Type B pancreatic cell (in vitro differentiated cells): ENCODE results near the gene CLEC18A. TPM values are rescaled to one million over a fixed set of nuclear protein-coding genes. Genes with fewer than 3 reads are reported as not detected.

Experiments used
- DNase-seq: peaks from one replicate; pipeline ENCODE4 v3.0.0; 2021; ENCODE audit warnings: mixed read lengths; ENCODE audit not compliant: unreplicated experiment; ENCODE audit errors: extremely low spot score
- H3K27ac Mint-ChIP-seq: 2 replicates; pipeline ENCODE4 v1.8.0; 2021; ENCODE audit warnings: mild to moderate bottlenecking, mixed read lengths
- H3K27me3 Mint-ChIP-seq: 2 replicates; pipeline ENCODE4 v1.8.0; 2021; ENCODE audit warnings: mixed read lengths
- H3K36me3 Mint-ChIP-seq: 2 replicates; pipeline ENCODE4 v1.8.0; 2021; ENCODE audit warnings: mixed read lengths
- H3K4me1 Mint-ChIP-seq: one replicate; pipeline ENCODE4 v1.8.0; 2021; ENCODE audit warnings: mixed read lengths; ENCODE audit not compliant: unreplicated experiment
- H3K4me3 Mint-ChIP-seq: 2 replicates; pipeline ENCODE4 v1.8.0; 2021; ENCODE audit warnings: mild to moderate bottlenecking, mixed read lengths
- H3K9me3 Mint-ChIP-seq: 2 replicates; pipeline ENCODE4 v1.8.0; 2021; ENCODE audit warnings: mixed read lengths
- total RNA-seq: library from RNA; stranded (reverse); gene quantifications from 2 replicates; pipeline ENCODE4 v1.2.1, GENCODE V29; 2021; ENCODE audit warnings: low replicate concordance
- TF ChIP-seq, protein P1 (sequence below): fragments of 200-600 bp; sonication (generic); conservative IDR thresholded peaks from 2 replicates; pipeline ENCODE4 v1.5.0; 2021; ENCODE audit warnings: antibody characterized with exemption, mild to moderate bottlenecking

Gene CLEC18A
- total RNA-seq, 1 donor from 2014 or later: 5.4 TPM

DNA sequence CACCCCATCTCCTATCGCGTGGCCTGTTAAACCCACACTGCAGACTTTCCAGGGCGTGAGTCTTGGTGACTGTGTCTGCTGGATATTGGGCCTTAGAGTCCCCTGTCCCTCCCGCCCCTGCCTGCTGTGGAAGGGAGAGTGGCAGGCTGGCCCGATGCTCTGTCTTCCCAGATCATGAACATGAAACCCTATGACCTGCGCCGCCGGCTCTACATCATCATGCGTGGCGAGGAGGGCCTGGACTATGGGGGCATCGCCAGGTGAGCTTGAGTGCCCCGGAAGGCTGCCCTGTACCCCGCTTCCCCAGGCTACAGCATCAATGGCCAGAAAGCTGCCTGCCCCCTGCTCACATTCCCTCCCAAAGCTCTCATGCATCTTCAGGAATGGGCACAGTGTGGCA lies 19.5 kb upstream of the CLEC18A start:
- H3K27me3 Mint-ChIP-seq: no peaks in the 10 kb centered on the region
- H3K36me3 Mint-ChIP-seq: peaks cover 8% of the 10 kb centered on the region
- H3K27ac Mint-ChIP-seq: no peak overlapping the region
- TF ChIP-seq, protein P1, sequence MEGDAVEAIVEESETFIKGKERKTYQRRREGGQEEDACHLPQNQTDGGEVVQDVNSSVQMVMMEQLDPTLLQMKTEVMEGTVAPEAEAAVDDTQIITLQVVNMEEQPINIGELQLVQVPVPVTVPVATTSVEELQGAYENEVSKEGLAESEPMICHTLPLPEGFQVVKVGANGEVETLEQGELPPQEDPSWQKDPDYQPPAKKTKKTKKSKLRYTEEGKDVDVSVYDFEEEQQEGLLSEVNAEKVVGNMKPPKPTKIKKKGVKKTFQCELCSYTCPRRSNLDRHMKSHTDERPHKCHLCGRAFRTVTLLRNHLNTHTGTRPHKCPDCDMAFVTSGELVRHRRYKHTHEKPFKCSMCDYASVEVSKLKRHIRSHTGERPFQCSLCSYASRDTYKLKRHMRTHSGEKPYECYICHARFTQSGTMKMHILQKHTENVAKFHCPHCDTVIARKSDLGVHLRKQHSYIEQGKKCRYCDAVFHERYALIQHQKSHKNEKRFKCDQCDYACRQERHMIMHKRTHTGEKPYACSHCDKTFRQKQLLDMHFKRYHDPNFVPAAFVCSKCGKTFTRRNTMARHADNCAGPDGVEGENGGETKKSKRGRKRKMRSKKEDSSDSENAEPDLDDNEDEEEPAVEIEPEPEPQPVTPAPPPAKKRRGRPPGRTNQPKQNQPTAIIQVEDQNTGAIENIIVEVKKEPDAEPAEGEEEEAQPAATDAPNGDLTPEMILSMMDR: no peak
- H3K9me3 Mint-ChIP-seq: no peaks in the 10 kb centered on the region
- DNase-seq: no peak
- peaks cover 10% of the 10 kb centered on the region for H3K4me1 Mint-ChIP-seq
- H3K4me3 Mint-ChIP-seq: no peak overlapping the region

DNA sequence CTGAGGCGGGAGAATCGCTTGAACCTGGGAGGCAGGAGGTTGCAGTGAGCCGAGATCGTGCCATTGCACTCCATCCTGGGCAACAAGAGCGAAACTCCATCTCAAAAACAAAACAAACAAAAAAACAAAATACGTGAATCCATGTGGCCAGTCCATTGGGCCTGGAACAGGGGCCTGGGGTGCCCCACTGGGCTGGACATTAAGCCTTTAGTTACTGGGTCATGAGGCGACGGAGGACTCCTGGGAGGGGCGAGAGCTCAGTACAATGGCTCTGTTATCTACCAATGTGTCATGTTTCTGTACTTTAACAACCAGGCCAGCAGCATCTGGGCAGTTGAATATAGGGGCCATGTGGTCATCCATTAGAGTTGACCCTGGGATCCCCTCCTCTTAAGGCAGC lies 18.9 kb upstream of the CLEC18A start:
- DNase-seq: no peak
- Mint-ChIP-seq H3K9me3 (no peaks in the 10 kb centered on the region), H3K4me3 (no peak overlapping the region), H3K27ac (no peak overlapping the region), H3K4me1 (peaks cover 10% of the 10 kb centered on the region), H3K36me3 (peaks cover 8% of the 10 kb centered on the region), H3K27me3 (no peaks in the 10 kb centered on the region)
- TF ChIP-seq, protein P1: no peak

DNA sequence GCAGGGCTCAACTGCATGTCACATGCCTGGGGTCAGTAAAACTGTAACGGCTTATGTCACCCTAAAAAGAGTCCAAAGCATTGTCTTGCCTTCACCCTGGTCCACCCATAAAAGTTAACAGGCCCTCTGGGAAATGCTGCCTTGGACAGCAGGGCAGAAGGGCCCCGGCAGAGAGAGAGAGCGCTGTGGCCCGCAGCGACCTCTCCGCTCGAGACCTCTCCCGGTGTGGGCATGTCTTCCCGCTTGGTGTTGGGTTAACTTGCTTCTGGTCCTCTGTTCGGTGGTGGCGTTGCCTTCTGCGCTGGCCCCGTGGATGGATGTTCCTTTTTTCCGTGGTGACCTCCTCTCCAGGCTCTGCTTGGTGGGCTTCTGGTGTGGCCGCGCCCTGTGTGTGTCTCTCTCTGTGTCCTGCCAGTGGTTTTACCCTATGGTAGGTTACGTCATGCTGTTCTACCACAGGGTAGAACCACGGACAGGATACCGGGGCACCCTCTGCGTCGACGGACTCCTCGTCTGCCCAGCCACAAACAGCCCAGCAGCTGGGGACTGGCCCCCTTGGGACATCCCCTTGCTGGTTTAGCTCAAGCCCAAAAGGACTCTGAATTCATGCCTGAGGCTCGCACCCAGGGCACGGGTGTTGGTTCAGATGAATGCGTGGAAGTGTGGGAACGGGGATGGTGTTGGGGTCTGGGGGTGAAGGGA lies 18.3 kb upstream of the CLEC18A start:
- Mint-ChIP-seq H3K27me3 (no peaks in the 10 kb centered on the region), H3K4me3 (no peak overlapping the region), H3K9me3 (no peaks in the 10 kb centered on the region), H3K36me3 (peaks cover 11% of the 10 kb centered on the region), H3K27ac (no peak overlapping the region), H3K4me1 (peaks cover 10% of the 10 kb centered on the region)
- no peak for DNase-seq
- TF ChIP-seq, protein P1: no peak

DNA sequence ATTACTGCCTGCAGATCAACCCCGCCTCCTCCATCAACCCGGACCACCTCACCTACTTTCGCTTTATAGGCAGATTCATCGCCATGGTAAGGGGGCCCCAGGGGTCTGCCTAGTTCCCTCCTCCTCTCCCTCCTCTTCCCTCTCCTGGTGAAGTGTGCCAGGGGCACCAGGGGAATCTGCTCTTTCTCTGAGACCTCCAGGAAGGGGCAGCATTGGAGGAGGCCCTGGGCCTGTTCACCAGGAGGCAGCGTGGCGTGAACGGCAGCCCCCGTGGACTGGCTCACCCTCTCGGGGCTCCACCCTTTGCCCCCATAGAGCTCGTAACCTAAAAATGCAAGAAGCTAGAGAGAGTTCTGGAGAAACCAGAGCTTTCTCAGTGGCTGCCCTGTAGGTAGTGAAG lies 17.1 kb upstream of the CLEC18A start:
- TF ChIP-seq, protein P1: no peak
- no peaks in the 10 kb centered on the region for H3K27me3 Mint-ChIP-seq
- no peak overlapping the region for H3K4me3 Mint-ChIP-seq
- no peak for DNase-seq
- no peak overlapping the region for H3K27ac Mint-ChIP-seq
- H3K9me3 Mint-ChIP-seq: no peaks in the 10 kb centered on the region
- H3K36me3 Mint-ChIP-seq: peaks cover 15% of the 10 kb centered on the region
- H3K4me1 Mint-ChIP-seq: no peaks in the 10 kb centered on the region

DNA sequence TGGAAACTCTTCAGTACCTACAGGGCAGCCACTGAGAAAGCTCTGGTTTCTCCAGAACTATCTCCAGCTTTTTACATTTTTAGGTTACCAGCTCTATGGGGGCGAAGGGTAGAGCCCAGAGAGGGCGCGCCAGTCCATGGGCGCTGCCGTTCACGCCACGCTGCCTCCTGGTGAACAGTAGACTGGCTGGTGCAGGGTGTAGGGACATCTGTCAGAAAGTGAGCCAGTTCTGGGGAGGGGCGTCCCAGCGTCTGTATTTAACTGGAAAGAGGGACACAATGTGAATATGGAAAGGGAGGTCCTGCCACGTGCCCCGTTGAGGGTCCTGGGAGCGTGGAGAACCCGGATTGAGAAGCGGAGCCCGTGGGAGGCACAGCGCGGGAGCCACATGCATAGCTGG lies 16.4 kb upstream of the CLEC18A start:
- Mint-ChIP-seq H3K9me3 (no peaks in the 10 kb centered on the region), H3K27me3 (no peaks in the 10 kb centered on the region), H3K36me3 (peaks cover 15% of the 10 kb centered on the region), H3K4me3 (no peak overlapping the region), H3K27ac (no peak overlapping the region), H3K4me1 (no peaks in the 10 kb centered on the region)
- TF ChIP-seq, protein P1: no peak
- DNase-seq: no peak
